ENCODE measurements around the gene MND1.

The MND1 gene

DNA sequence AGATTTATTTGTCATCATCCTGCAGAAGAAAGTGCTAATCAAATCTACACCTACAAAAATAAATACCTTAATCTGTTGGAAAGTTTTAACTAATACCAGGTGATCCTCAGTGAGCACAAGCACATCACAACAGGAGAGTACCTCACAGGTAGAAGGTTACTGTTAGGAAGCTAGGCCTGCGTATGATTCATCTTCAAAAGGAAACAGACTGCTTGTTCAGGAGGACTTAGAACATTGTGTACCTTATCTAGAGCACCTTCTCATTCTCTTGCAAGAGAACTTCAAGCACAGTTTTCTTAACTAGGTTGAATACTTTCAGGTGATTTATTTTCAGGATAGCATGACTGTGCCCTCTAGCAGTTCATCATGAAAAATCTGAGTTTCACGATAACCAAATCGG lies 54.2 kb downstream of the MND1 start:
- DNase-seq (ENCODE audit: low read depth in 2 of 2): no peak
- no peak overlapping the region for H3K4me3 ChIP-seq (replicated peaks in 1 of 2; ENCODE audit: low read depth in 2 of 2, low read length in 2 of 2)
- TF ChIP-seq, protein P1, sequence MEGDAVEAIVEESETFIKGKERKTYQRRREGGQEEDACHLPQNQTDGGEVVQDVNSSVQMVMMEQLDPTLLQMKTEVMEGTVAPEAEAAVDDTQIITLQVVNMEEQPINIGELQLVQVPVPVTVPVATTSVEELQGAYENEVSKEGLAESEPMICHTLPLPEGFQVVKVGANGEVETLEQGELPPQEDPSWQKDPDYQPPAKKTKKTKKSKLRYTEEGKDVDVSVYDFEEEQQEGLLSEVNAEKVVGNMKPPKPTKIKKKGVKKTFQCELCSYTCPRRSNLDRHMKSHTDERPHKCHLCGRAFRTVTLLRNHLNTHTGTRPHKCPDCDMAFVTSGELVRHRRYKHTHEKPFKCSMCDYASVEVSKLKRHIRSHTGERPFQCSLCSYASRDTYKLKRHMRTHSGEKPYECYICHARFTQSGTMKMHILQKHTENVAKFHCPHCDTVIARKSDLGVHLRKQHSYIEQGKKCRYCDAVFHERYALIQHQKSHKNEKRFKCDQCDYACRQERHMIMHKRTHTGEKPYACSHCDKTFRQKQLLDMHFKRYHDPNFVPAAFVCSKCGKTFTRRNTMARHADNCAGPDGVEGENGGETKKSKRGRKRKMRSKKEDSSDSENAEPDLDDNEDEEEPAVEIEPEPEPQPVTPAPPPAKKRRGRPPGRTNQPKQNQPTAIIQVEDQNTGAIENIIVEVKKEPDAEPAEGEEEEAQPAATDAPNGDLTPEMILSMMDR (IDR thresholded peaks at IDR 0.05; ENCODE audit: low read depth, low read length): no peak

DNA sequence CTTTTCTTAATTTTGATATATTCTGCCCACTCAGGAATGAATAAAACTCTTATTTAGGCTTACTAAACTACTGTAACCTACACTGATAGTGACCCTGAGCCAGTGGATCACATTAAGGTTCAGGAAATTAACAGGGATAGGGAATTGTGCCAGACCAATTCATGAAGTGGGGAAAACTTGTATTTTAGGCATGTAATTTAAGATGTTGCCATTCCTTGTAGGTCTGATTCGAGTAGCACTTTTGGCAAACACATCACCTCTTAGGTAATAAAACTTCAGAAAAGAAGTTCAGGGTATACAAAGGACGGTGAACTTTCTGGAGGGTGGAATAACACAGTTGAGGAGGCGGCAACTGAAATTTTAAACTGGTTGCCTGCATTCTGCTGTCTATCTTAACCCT lies 54.9 kb downstream of the MND1 start:
- TF ChIP-seq, protein P1 (IDR thresholded peaks at IDR 0.05; ENCODE audit: low read depth, low read length): no peak
- DNase-seq (ENCODE audit: low read depth in 2 of 2): no peak
- H3K4me3 ChIP-seq (replicated peaks in 1 of 2; ENCODE audit: low read depth in 2 of 2, low read length in 2 of 2): no peak overlapping the region

DNA sequence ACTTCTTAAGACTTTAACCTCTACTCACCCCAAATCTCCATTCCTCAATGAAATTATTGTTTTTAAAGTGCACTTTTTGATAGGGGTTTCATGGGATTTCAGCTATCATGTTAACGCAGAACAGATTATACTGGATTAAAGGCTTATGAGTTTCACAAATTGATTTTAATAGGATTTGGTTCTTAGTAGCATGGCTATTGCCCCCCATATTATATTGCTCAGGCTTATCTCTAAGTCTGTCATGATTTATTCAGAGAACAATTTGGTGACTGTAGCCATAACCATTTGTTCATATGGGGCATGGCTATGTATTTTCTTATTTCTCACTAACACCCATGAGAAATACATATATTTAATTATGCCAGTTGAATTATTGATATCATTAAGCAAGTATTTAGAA lies 57.0 kb downstream of the MND1 start:
- TF ChIP-seq, protein P1 (IDR thresholded peaks at IDR 0.05; ENCODE audit: low read depth, low read length): no peak
- DNase-seq (ENCODE audit: low read depth in 2 of 2): no peak
- H3K4me3 ChIP-seq (replicated peaks in 1 of 2; ENCODE audit: low read depth in 2 of 2, low read length in 2 of 2): no peak overlapping the region

DNA sequence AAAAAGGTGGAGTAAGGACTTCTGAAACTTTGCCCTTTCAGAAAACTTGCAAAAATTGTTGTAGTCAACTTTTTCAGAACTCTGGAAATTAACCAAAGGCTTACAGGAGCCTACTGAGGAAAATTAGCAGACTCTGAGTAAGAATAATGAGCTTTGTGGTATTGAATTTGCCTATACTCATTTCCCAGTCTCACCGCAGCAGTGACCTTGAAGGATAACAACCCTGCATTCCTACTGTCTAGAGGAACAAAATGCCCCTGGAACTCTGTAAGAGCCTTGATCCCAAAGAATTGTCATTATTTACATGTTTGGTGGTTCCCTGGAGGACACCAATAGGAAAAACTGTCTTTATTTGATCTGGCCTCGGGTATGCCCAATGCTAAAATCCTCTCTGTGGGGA lies 57.9 kb downstream of the MND1 start:
- TF ChIP-seq, protein P1 (IDR thresholded peaks at IDR 0.05; ENCODE audit: low read depth, low read length): no peak
- DNase-seq (ENCODE audit: low read depth in 2 of 2): no peak
- H3K4me3 ChIP-seq (replicated peaks in 1 of 2; ENCODE audit: low read depth in 2 of 2, low read length in 2 of 2): no peak overlapping the region

GRCh38 chr4:153403726-153404125 lies 59.2 kb downstream of the MND1 start:
- H3K4me3 ChIP-seq (replicated peaks in 1 of 2; ENCODE audit: low read depth in 2 of 2, low read length in 2 of 2): no peak overlapping the region
- peak in 1 of 2 donors; percentile 19 for DNase-seq (ENCODE audit: low read depth in 2 of 2)
- TF ChIP-seq, protein P1 (IDR thresholded peaks at IDR 0.05; ENCODE audit: low read depth, low read length): no peak

- TF ChIP-seq, protein P1 (IDR thresholded peaks at IDR 0.05; ENCODE audit: low read depth, low read length): no peak
- H3K4me3 ChIP-seq (replicated peaks in 1 of 2; ENCODE audit: low read depth in 2 of 2, low read length in 2 of 2): no peak overlapping the region
- no peak for DNase-seq (ENCODE audit: low read depth in 2 of 2)
Measured at GRCh38 chr4:153407906-153408305, 63.4 kb downstream of the MND1 start.

- TF ChIP-seq, protein P1 (IDR thresholded peaks at IDR 0.05; ENCODE audit: low read depth, low read length): no peak
- peak in 1 of 2 donors; percentile 23 for DNase-seq (ENCODE audit: low read depth in 2 of 2)
Measured at GRCh38 chr4:153408932-153409331, 64.4 kb downstream of the MND1 start.

More at GRCh38 chr4:153408932-153409331, 64.4 kb downstream of the MND1 start:
- no peak overlapping the region for H3K4me3 ChIP-seq (replicated peaks in 1 of 2; ENCODE audit: low read depth in 2 of 2, low read length in 2 of 2)

All from cardiac fibroblast (primary cell).